Lower lobe of right lung (tissue), 2 donors: ENCODE measurements around the gene NTM. TPM values are rescaled to one million over a fixed set of nuclear protein-coding genes. Genes with fewer than 3 reads are reported as not detected.

ENCODE experiments used
- ATAC-seq, 2 donors: fragments of 200-7000 bp; cut with Tn5 transposase; one replicate each; pipeline ENCODE4 v1.9.1; 2020 to 2022; ENCODE audit warnings: mild to moderate bottlenecking in 2 of 2, moderate library complexity in 2 of 2
- DNase-seq: peaks from one replicate; pipeline ENCODE4 v3.0.0-alpha.2; 2020
- H3K27ac ChIP-seq: fragments of 200-600 bp; one replicate; pipeline ENCODE4 v1.8.0; 2022
- H3K27me3 ChIP-seq: fragments of 200-600 bp; one replicate; pipeline ENCODE4 v1.8.0; 2022; ENCODE audit warnings: low read depth
- H3K36me3 ChIP-seq: fragments of 200-600 bp; one replicate; pipeline ENCODE4 v1.8.0; 2022; ENCODE audit warnings: mild to moderate bottlenecking
- H3K4me1 ChIP-seq: fragments of 200-600 bp; one replicate; pipeline ENCODE4 v1.8.0; 2022
- H3K4me3 ChIP-seq: fragments of 200-600 bp; one replicate; pipeline ENCODE4 v1.8.0; 2022; ENCODE audit warnings: mild to moderate bottlenecking
- H3K9me3 ChIP-seq: fragments of 200-600 bp; one replicate; pipeline ENCODE4 v1.8.0; 2022
- CTCF ChIP-seq: fragments of 200-600 bp; IDR thresholded peaks from one replicate; pipeline ENCODE4 v1.8.0; 2022; ENCODE audit warnings: antibody characterized with exemption, mild to moderate bottlenecking
- intact Hi-C: fragments of 100-400 bp; cut with DNase I; formaldehyde crosslinking; loops from one replicate; pipeline ENCODE4 v1.11.0; 2022
- total RNA-seq: library from RNA; stranded (reverse); fragmentation: NEBNext Ultra II Directional; extraction: Animal tissue kit (Norgen Biotek cat#: 25700); gene quantifications from one replicate; pipeline ENCODE4 v1.2.1, GENCODE V29; 2021
- donor health status: DM: no; HTN: yes; CAD: no; lungs with severe emphysema.

The NTM gene
- total RNA-seq, 1 donor from 2014 or later, result 2.3 TPM

- Histone ChIP-seq H3K27ac (no peak overlapping the region), H3K9me3 (no peaks in the 10 kb centered on the region), H3K27me3 (no peaks in the 10 kb centered on the region), H3K4me1 (no peaks in the 10 kb centered on the region), H3K36me3 (no peaks in the 10 kb centered on the region), H3K4me3 (no peak overlapping the region)
- intact Hi-C loops, result no loop called here
- ATAC-seq (no peak), DNase-seq (no peak)
- TF ChIP-seq CTCF, result no peak
These were observed 887.5 kb downstream of the NTM start for GRCh38 chr11:132257871-132258270.

- Histone ChIP-seq H3K27ac (no peak overlapping the region), H3K9me3 (no peaks in the 10 kb centered on the region), H3K4me1 (no peaks in the 10 kb centered on the region), H3K36me3 (no peaks in the 10 kb centered on the region), H3K4me3 (no peak overlapping the region), H3K27me3 (no peaks in the 10 kb centered on the region)
- intact Hi-C loops, result no loop called here
- DNase-seq, result no peak
- ATAC-seq, result no peak
- no peak for TF ChIP-seq CTCF
These were observed 888.5 kb downstream of the NTM start for GRCh38 chr11:132258875-132259274.

- no peak overlapping the region for H3K27ac ChIP-seq
- intact Hi-C loops, result no loop called here
- ATAC-seq, result no peak
- H3K4me1 ChIP-seq, result no peaks in the 10 kb centered on the region
- H3K36me3 ChIP-seq, result no peaks in the 10 kb centered on the region
- H3K9me3 ChIP-seq, result no peaks in the 10 kb centered on the region
- H3K4me3 ChIP-seq, result no peak overlapping the region
- no peak for TF ChIP-seq CTCF
- H3K27me3 ChIP-seq, result no peaks in the 10 kb centered on the region
- no peak for DNase-seq
These were observed 890.2 kb downstream of the NTM start for GRCh38 chr11:132260636-132261035.

- H3K9me3 ChIP-seq, result no peaks in the 10 kb centered on the region
- H3K4me1 ChIP-seq, result no peaks in the 10 kb centered on the region
- ATAC-seq, result no peak
- no peak for TF ChIP-seq CTCF
- H3K27me3 ChIP-seq, result no peaks in the 10 kb centered on the region
- no peak overlapping the region for H3K27ac ChIP-seq
- no peak for DNase-seq
- no peak overlapping the region for H3K4me3 ChIP-seq
- H3K36me3 ChIP-seq, result no peaks in the 10 kb centered on the region
- intact Hi-C loops, result no loop called here
These were observed 892.8 kb downstream of the NTM start for GRCh38 chr11:132263241-132263640.

GRCh38 chr11:132263875-132264274, 893.5 kb downstream of the NTM start:
- no peak for TF ChIP-seq CTCF
- no peaks in the 10 kb centered on the region for H3K36me3 ChIP-seq
- H3K27me3 ChIP-seq, result no peaks in the 10 kb centered on the region
- no peak overlapping the region for H3K4me3 ChIP-seq
- no peak overlapping the region for H3K27ac ChIP-seq
- no peaks in the 10 kb centered on the region for H3K9me3 ChIP-seq
- H3K4me1 ChIP-seq, result no peaks in the 10 kb centered on the region
- intact Hi-C loops, result no loop called here
- ATAC-seq, result no peak
- no peak for DNase-seq

GRCh38 chr11:132264616-132265015, 894.2 kb downstream of the NTM start:
- H3K36me3 ChIP-seq, result no peaks in the 10 kb centered on the region
- DNase-seq (no peak), ATAC-seq (no peak)
- H3K4me1 ChIP-seq, result no peaks in the 10 kb centered on the region
- H3K9me3 ChIP-seq, result no peaks in the 10 kb centered on the region
- H3K27ac ChIP-seq, result no peak overlapping the region
- H3K4me3 ChIP-seq, result no peak overlapping the region
- no peaks in the 10 kb centered on the region for H3K27me3 ChIP-seq
- intact Hi-C loops, result no loop called here
- TF ChIP-seq CTCF, result no peak
